Left ventricle myocardium superior (tissue), 1 donor: ENCODE measurements around the gene ABCC4. TPM values are rescaled to one million over a fixed set of nuclear protein-coding genes. Genes with fewer than 3 reads are reported as not detected.

Experiments
- ATAC-seq: fragments of 200-7000 bp; cut with Tn5 transposase; one replicate; pipeline ENCODE4 v1.9.1; 2020; ENCODE audit warnings: mild to moderate bottlenecking, moderate library complexity
- DNase-seq: peaks from one replicate; pipeline ENCODE4 v3.0.0-alpha.2; 2020
- intact Hi-C: fragments of 100-400 bp; cut with micrococcal nuclease; formaldehyde crosslinking; loops from one replicate; pipeline ENCODE4 v1.11.0; 2022
- long read RNA-seq: library from polyadenylated mRNA; unstranded; transcript quantifications from one replicate; pipeline ENCODE4 v2.0.0, GENCODE V29; 2021
- total RNA-seq: library from RNA; stranded (reverse); fragmentation: NEBNext Ultra II Directional; extraction: Animal tissue kit (Norgen Biotek cat#: 25700); gene quantifications from one replicate; pipeline ENCODE4 v1.2.1, GENCODE V29; 2021
- donor health status: DM: no; HTN: yes; CAD: no; lungs with severe emphysema.

Gene ABCC4
- 3.3 TPM for total RNA-seq
- long read RNA-seq, partial matches to known transcripts, result 0 of 2 reads
- long read RNA-seq, other reads (novel, unspliced or antisense), result 0 of 2 reads

DNA sequence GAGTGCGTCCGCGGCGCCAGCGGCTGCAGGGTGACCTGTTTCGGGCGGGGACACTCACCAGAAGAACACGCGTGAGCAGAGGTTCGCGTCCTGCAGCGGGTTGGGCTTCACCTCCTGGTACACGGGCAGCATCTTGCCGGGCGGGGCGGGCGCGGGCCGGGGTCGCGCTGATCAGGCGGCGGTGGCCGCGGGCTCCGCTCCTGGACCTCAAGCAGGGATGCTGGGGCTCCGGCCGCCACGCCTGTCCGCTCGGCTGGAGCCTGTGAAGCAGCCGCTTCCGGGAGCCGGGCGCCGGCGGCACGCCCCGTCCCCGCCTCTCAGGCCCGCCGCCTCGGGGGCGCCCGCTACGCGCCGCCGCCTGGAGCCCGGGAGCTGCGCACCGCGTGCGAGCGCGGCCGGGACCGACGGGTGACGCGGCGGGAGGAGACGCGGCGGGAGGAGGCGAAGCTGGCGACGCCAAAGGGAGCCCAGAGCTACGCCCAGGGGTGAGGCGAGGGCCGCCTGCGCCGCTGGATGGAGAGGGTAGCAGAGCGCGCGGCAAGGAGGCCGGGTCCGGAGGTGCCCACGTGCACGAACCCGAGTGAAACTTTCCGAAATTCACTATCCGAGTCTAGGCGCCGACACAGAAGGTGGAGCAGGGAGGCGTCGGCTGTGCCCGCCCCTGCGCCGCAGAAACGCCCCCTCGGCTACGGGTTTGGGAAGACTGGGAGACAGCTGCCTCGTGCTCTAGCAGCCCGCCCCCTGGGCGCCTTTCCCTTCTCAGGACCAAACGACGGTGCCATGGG is at the start of gene ABCC4:
Gene ABCC4, minus strand, starts transcription at position 269 of the 785 bp plus-strand sequence. Its CDS starts 137 bp downstream, at position 132.
- ATAC-seq (peak; percentile 93), DNase-seq (peak; percentile 83)
- intact Hi-C loops, result no loop called here

- DNase-seq (no peak), ATAC-seq (peak; percentile 62)
- intact Hi-C loops, result no loop called here
Observed at GRCh38 chr13:95349267-95349666, 48.0 kb upstream of the ABCC4 start.

GRCh38 chr13:95343944-95344343 is 42.7 kb upstream of the ABCC4 start:
- intact Hi-C loops, result no loop called here
- DNase-seq, result no peak
- peak; percentile 57 for ATAC-seq

- intact Hi-C loops, result no loop called here
- DNase-seq (no peak), ATAC-seq (no peak)
Observed at GRCh38 chr13:95341441-95341840, 40.2 kb upstream of the ABCC4 start.

- DNase-seq (no peak), ATAC-seq (no peak)
- intact Hi-C loops, result no loop called here
Observed at GRCh38 chr13:95338905-95339304, 37.7 kb upstream of the ABCC4 start.

- intact Hi-C loops, result no loop called here
- ATAC-seq, result no peak
- DNase-seq, result no peak
Observed at GRCh38 chr13:95337597-95337996, 36.3 kb upstream of the ABCC4 start.

GRCh38 chr13:95335667-95336066 is 34.4 kb upstream of the ABCC4 start:
- intact Hi-C loops, result no loop called here
- DNase-seq, result no peak

GRCh38 chr13:95328386-95328785 is 27.1 kb upstream of the ABCC4 start:
- intact Hi-C loops, result no loop called here
- ATAC-seq, result no peak

More at GRCh38 chr13:95335667-95336066, 34.4 kb upstream of the ABCC4 start:
- ATAC-seq, result no peak

DNA sequence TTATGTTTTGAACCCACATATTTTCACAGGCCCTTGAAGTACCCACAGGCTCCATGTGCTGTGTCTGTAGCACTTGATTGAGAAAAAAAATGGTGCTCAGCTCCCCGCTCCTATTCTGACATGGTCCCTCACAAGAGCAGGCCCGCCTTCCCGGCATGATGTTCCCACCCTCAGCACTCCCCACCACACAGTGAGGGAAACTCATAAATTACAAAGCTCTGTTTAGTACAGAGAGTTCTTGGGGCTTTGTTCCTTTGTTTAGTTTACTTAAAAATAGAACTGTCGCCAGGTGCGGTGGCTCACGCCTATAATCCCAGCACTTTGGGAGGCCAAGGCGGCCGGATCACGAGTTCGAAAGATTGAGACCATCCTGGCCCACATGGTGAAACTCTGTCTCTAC is 25.9 kb upstream of the ABCC4 start:
- intact Hi-C loops, result no loop called here
- DNase-seq (no peak), ATAC-seq (no peak)

More at GRCh38 chr13:95328386-95328785, 27.1 kb upstream of the ABCC4 start:
- DNase-seq, result no peak

GRCh38 chr13:95326695-95327094 is 25.4 kb upstream of the ABCC4 start:
- DNase-seq (no peak), ATAC-seq (no peak)
- intact Hi-C loops, result no loop called here

GRCh38 chr13:95325485-95325884 is 24.2 kb upstream of the ABCC4 start:
- no peak for ATAC-seq
- intact Hi-C loops, result no loop called here
- DNase-seq, result no peak

DNA sequence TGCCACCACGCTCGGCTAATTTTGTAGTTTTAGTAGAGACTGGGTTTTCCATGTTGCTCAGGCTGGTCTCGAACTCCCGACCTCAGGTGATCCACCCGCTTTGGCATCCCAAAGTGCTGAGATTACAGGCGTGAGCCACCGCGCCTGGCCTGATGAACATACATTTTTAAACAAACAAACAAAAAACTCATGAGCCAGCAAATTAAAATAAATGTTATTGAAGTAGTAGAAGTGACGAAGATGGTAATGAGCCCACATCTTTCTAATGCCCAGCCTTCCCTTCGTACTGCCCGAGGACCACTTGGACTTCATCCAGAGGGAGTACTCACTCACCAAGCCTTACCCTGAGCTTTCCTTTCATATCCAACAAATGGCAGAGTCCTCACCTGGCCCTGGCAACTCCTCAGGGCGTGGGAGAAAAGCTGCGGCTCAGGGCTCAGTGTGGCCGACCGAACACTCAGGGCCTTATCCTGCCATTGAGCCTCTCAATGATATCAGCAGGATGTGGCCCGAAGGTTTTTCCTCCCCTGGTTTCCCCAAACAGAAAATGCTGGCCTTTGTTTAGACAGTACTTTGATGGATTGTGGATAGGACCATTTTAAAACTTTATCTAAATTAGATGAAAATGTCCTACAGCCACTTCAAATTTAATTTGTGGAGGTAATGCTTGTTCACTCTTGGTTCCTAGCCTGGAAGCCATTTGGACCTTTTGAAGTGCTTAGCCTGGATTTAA is 22.8 kb upstream of the ABCC4 start:
- ATAC-seq (no peak), DNase-seq (no peak)

GRCh38 chr13:95319551-95320274 is 18.5 kb upstream of the ABCC4 start:
- intact Hi-C loops, result no loop called here
- no peak for ATAC-seq
- no peak for DNase-seq

More for the DNA sequence above, 22.8 kb upstream of the ABCC4 start:
- intact Hi-C loops, result no loop called here

- intact Hi-C loops, result no loop called here
- DNase-seq (peak; percentile 37), ATAC-seq (no peak)
Observed at GRCh38 chr13:95317039-95317989, 16.1 kb upstream of the ABCC4 start.

GRCh38 chr13:95315752-95316151 is 14.5 kb upstream of the ABCC4 start:
- ATAC-seq (no peak), DNase-seq (no peak)
- intact Hi-C loops, result no loop called here

DNA sequence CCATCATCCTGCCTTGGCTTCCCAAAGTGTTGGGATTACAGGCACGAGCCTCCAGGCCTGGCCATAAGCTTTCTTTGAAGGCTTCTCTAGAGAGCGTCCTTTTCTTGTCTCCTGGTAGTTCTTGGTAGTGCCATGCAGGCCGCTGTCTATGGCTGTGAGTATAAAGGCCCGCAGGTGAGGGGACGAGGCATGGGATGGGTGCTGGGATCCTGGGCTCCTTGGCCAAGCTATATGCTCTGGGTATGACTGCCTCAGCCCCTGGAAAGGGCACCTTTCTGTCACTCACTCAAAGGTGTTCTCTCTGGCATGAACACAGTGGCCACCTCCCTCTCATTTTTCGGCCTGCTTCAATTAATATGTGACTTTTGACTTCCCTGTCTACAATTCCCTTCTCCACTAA is 6.3 kb upstream of the ABCC4 start:
- intact Hi-C loops, result no loop called here
- no peak for ATAC-seq
- no peak for DNase-seq

DNA sequence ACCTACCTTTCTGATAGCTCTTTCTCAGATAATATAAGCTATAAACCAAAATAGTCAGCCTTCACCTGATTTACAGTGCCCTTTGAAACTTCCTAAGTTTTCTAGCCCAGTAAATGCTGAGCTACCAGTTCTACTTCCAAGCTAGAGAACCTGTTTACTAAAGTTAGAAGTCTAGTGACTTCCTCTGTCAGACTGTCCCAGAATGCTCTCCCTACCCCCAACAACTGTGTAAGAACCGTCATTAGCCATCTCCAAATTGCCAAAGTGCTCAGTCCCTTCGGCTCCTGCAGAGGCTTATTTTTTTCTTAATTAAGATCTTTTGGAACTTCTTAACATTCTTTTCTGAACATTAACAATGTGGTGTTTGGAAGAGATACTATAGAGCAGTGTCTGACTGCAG is 3.2 kb upstream of the ABCC4 start:
- ATAC-seq (no peak), DNase-seq (no peak)
- intact Hi-C loops, result no loop called here

DNA sequence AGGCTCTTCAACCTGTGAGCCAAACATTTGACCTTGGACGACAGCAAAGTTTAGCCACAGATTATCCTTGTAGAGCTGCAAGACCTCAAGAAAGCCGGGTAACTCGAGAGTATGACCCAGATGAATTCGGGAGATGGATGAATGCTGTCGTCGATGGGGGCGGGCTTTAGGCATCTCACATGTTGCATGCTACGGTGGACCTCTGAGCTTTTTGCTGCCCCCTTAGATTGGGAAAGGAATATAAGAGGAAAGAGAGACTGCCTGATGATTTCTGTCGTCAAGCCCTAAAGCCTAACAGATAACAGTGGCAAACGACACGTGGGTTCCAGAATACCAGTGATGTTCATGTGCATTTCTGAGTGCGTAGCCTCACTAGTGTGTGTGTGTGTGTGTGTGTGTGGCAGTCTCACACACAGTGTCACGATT is 730 bp upstream of the ABCC4 start:
- ATAC-seq, result no peak
- DNase-seq, result no peak
- intact Hi-C loops, result no loop called here
